Measurements from ENCODE around the gene GABRD.

Gene GABRD

DNA sequence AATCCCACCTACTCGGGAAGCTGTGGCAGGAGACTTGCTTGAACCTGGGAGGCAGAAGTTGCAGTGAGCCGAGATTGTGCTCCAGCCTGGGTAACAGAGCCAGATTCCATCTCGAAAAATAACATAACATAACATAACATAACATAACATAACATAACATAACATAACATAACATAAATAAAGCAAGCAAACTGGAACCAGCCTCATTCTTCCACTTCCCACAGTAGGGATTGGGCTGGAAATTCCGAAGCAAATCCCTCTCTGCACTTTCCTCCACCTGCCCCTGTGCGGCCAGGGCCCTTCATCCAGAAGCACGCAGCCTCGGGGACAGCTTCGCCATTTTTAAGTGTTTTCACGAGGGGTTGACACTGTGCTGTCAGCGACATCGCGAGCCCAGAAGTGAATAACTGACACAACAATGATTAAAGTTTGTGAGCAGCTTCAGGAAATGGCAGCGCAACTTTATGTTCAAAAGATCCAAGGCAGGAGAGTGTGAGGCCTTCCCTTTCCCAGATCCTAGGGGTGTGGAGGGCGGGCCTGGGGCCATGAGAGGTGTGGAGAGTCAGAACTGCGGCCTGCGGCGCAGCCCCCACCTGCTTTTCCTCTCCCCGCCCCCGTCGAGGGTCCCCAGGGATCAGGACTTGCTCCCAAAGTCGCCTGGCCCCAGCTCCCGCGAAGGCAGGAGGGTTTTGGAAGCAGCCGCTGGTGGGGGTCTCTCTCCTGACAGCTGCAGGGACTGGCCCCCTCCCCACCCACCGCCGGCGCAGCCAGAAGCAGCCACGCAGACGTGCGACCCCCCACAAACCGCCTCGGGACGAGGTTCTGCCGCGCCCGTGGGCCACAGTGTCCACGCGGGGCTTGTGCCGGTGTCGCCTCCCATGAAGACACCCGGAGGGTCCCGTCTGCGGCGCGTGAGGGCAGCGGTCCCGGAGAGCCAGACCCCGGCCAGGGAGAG lies 651 bp upstream of the GABRD start:
- DNase-seq (ENCODE audit: low read depth in 2 of 2): no peak

DNA sequence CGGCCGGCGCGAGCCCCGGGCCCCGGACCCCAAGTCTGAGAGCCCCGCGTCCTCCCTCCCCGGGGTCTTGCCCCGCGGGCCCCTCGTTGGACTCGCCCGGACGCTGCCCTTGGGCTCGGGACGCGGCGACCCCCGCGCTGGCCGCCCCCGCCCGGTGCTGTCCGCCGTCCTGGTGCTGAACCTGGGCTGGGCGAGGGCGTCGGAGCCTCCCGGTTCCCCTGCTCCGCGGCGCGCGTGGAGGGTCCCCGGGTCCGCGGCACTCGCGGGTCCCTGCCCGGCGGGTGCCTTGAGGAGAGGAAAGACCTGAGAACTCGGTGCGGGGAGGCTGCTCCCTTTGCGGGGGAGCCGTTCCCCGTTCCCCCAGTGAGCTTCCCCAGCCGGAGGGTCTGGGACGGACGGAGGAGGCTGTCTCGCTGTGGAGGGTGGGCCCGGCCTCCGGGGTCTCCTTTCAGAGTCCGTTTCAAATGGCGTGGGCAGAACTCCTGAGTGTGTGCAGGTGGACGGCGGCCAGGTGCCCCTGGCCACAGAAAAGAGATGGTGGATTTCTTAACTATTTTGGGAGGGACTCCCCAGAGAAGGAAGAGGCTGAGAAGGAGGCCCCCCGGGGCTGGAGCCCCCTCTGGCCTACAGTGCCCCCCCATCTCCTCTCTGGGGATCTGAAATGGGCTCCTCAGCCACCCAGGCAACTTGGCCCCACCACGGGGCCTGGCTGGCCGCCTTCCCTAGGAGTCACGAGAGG lies 595 bp downstream of the GABRD start:
- no peak for DNase-seq (ENCODE audit: low read depth in 2 of 2)

GRCh38 chr1:2020310-2020655 lies 1.1 kb downstream of the GABRD start:
- DNase-seq (ENCODE audit: low read depth in 2 of 2): no peak

- DNase-seq (ENCODE audit: low read depth in 2 of 2): no peak
Observed at GRCh38 chr1:2021550-2021949, 2.4 kb downstream of the GABRD start.

GRCh38 chr1:2022063-2022770 lies 3.1 kb downstream of the GABRD start:
- no peak for DNase-seq (ENCODE audit: low read depth in 2 of 2)

DNA sequence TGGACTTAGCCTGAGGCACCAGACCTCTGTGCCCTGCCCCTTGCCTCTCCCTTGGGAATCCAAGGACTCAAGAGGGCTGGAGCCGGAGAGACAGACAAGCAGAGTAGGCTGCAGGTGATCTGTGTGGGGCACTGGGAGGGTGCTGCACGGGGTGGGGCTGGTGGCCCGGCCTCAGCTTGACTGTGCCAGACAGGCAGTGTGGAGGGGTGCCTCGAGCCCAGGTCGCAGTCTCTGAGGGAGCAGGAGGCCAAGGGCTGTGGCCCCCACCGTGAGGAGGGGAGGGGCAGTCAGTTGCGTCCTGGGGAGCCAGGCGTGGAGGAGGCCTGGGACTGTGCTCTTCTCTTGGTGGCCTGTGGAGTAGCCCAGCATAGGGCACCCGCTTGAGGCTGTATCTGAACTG lies 4.0 kb downstream of the GABRD start:
- DNase-seq (ENCODE audit: low read depth in 2 of 2): no peak

- DNase-seq (ENCODE audit: low read depth in 2 of 2): no peak
Observed at GRCh38 chr1:2024451-2024850, 5.3 kb downstream of the GABRD start.

- no peak for DNase-seq (ENCODE audit: low read depth in 2 of 2)
Observed at GRCh38 chr1:2024887-2025286, 5.7 kb downstream of the GABRD start.

- no peak for DNase-seq (ENCODE audit: low read depth in 2 of 2)
Observed at GRCh38 chr1:2025491-2025981, 6.4 kb downstream of the GABRD start.

GRCh38 chr1:2027961-2028583 lies 8.9 kb downstream of the GABRD start:
- no peak for DNase-seq (ENCODE audit: low read depth in 2 of 2)

- no peak for DNase-seq (ENCODE audit: low read depth in 2 of 2)
Observed at GRCh38 chr1:2028870-2029560, 9.9 kb downstream of the GABRD start.

DNA sequence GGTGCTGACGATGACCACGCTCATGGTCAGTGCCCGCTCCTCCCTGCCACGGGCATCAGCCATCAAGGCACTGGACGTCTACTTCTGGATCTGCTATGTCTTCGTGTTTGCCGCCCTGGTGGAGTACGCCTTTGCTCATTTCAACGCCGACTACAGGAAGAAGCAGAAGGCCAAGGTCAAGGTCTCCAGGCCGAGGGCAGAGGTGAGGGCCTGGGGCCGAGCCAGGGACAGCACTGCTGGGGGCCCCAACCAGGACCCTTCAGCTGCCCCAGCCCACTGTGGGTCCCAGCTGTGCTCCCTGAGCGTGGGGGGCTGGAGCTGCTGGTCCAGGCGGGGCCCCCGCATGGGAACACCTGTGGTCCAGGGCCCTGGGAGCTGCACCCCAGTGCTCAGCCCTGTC lies 10.4 kb downstream of the GABRD start:
- DNase-seq (ENCODE audit: low read depth in 2 of 2): no peak

DNA sequence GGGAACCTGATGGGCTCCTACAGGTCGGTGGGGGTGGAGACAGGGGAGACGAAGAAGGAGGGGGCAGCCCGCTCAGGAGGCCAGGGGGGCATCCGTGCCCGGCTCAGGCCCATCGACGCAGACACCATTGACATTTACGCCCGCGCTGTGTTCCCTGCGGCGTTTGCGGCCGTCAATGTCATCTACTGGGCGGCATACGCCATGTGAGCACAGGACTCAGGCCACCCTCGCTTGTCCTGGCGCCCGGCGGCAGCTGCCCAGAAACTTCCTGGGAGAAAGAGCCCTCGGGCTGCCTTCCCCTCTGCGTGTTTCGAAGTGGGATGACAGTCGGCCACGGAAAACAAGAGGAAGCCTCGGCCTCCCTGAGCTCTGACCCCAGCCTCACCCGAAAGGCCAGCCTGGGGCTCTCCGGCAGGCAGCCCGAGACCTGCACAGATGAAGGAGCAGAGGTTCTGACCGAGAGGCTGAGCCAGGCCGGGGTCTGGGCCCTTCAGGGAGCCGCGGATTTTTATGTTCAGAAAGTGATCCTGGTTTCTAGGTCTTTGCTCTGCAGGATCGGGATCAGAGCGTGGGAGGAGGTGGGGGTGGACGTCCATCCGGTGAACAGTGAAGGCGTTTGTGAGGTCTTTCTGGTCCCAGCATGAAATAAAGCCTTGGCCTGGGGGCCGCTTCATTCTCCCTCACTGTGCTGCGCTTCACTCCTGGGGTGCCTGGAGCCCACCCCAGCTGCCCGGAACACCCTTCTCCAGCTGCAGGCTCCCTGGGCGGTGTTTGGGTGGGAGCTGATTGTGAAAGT lies 11.1 kb downstream of the GABRD start:
- DNase-seq (ENCODE audit: low read depth in 2 of 2): no peak

- DNase-seq (ENCODE audit: low read depth in 2 of 2): no peak
Observed at GRCh38 chr1:2031546-2032540, 12.7 kb downstream of the GABRD start.

DNA sequence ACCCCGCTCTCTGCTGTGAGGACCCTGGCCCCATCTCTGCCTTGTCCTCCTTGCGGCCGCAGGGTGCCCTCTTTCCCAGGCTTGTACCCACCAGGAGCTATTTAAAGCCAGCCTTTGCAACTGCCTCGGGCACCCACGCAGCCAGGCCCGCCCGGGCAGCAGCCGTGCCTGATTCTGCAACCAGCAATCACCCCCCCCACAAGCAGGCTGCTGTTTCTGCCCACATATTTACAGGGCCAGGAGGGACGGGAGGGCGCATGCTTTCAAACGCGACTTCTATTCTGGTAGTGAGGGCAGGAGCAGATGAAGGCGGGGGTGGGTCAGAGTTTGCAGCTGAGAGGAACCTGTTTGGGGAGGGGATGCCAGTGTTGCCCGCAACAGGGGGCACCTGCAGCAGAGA lies 13.6 kb downstream of the GABRD start:
- no peak for DNase-seq (ENCODE audit: low read depth in 2 of 2)

DNA sequence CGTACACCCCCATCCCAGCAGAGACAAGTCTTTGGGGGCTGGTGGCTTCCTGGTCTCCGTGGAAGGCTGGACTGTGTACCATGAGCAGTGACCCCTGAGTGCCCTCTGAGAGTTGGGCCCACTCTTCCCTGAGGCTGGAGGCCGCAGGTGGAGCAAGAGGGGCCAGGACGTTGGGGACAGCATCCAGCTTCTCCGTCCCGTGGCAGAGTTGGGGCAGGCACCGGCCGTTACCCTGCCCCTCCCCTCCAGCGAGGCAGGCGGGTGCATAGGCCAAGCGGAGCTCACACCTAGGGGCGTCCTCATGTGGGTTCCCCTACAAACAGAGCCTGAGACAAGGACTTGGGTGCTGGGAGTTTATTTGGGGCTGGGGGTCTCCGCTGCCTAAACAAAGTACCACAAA lies 14.0 kb downstream of the GABRD start:
- no peak for DNase-seq (ENCODE audit: low read depth in 2 of 2)

GRCh38 chr1:2036287-2036686 lies 17.1 kb downstream of the GABRD start:
- DNase-seq (ENCODE audit: low read depth in 2 of 2): no peak

DNA sequence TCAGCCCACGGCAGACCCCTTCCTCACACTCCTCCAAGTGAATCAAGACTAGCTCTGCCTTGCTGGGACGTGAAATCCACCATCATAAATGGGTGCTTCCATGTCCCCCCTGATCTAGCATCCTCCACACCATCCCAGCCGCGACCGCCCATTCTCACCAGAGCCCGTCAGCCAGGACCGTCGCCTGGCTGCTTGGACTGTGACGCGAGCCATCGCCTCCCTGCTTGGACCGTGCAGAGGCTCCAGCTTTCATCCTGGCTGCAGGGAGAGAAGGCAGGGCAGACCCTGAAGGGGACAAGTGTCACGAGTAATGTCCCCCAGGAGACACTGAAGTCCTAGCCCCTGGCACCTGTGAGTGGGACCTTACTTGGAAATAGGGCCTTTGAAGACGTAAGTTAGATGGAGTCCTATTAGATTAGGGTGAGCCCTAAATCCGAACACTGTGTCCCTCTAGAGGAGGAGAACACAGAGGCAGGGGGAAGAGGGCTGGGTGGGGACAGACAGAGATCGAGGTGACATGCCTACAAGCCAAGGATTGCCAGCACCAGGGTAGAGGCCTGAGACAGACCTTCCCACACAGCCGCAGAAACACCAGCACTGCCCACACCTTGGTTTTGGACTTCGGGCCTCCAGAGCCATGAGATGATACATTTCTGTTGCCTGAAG lies 18.3 kb downstream of the GABRD start:
- DNase-seq (ENCODE audit: low read depth in 2 of 2): no peak

GRCh38 chr1:2038229-2038628 lies 19.1 kb downstream of the GABRD start:
- no peak for DNase-seq (ENCODE audit: low read depth in 2 of 2)
